Measurements from ENCODE around the gene ATG4C. TPM values are rescaled to one million over a fixed set of nuclear protein-coding genes. Genes with fewer than 3 reads are reported as not detected.
"Not testable (repeated sequence)": the region's sequence is repeated elsewhere in the genome, so short reads cannot be mapped to it uniquely, and the experiment has no call there.

ATG4C gene
- total RNA-seq, 1 donor, result 5.8 TPM

GRCh38 chr1:62746086-62746808, 37.7 kb upstream of the ATG4C start:
- TF ChIP-seq CTCF (IDR thresholded peaks at IDR 0.05; ENCODE audit: extremely low read depth, low read depth, low read length), result peak; percentile 64
- H3K4me2 ChIP-seq (ENCODE audit: insufficient read depth, low read length), result peak overlapping the region; percentile 88
- peak overlapping the region; percentile 30 for H3K27ac ChIP-seq (ENCODE audit: low read depth, low read length)
- H3K79me2 ChIP-seq (ENCODE audit: insufficient read depth, low read length), result no peaks in the 10 kb centered on the region
- peak; percentile 71 for DNase-seq (ENCODE audit: insufficient read length, low spot score, missing footprints)
- H2AFZ ChIP-seq (ENCODE audit: low read length), result peak overlapping the region; percentile 88
- peak overlapping the region; percentile 66 for H3K4me3 ChIP-seq (ENCODE audit: insufficient read depth, low read length)
- no peaks in the 10 kb centered on the region for H3K36me3 ChIP-seq (ENCODE audit: insufficient read depth, low read length)
- H3K4me1 ChIP-seq (ENCODE audit: insufficient read depth, low read length), result peaks cover 3% of the 10 kb centered on the region
- no peaks in the 10 kb centered on the region for H3K9me3 ChIP-seq (ENCODE audit: low read depth, low read length)
- no peaks in the 10 kb centered on the region for H3K27me3 ChIP-seq (ENCODE audit: insufficient read depth, low read length)
- no peaks in the 10 kb centered on the region for H4K20me1 ChIP-seq (ENCODE audit: insufficient read depth, low read length)

- no peaks in the 10 kb centered on the region for H3K9me3 ChIP-seq (ENCODE audit: low read depth, low read length)
- no peak for TF ChIP-seq CTCF (IDR thresholded peaks at IDR 0.05; ENCODE audit: extremely low read depth, low read depth, low read length)
- DNase-seq (ENCODE audit: insufficient read length, low spot score, missing footprints), result no peak
- no peak overlapping the region for H2AFZ ChIP-seq (ENCODE audit: low read length)
- no peaks in the 10 kb centered on the region for H3K27me3 ChIP-seq (ENCODE audit: insufficient read depth, low read length)
- H3K36me3 ChIP-seq (ENCODE audit: insufficient read depth, low read length), result no peaks in the 10 kb centered on the region
- no peaks in the 10 kb centered on the region for H3K79me2 ChIP-seq (ENCODE audit: insufficient read depth, low read length)
- H3K4me2 ChIP-seq (ENCODE audit: insufficient read depth, low read length), result peak overlapping the region; percentile 88
- H4K20me1 ChIP-seq (ENCODE audit: insufficient read depth, low read length), result no peaks in the 10 kb centered on the region
- H3K4me1 ChIP-seq (ENCODE audit: insufficient read depth, low read length), result peaks cover 3% of the 10 kb centered on the region
- no peak overlapping the region for H3K27ac ChIP-seq (ENCODE audit: low read depth, low read length)
- no peak overlapping the region for H3K4me3 ChIP-seq (ENCODE audit: insufficient read depth, low read length)
Measured at GRCh38 chr1:62746809-62747138, 37.2 kb upstream of the ATG4C start.

- DNase-seq (ENCODE audit: insufficient read length, low spot score, missing footprints), result peak; percentile 29
- Histone ChIP-seq H3K4me3 (ENCODE audit: insufficient read depth, low read length) (no peak overlapping the region), H3K9me3 (ENCODE audit: low read depth, low read length) (no peaks in the 10 kb centered on the region), H4K20me1 (ENCODE audit: insufficient read depth, low read length) (no peaks in the 10 kb centered on the region), H2AFZ (ENCODE audit: low read length) (no peak overlapping the region), H3K36me3 (ENCODE audit: insufficient read depth, low read length) (no peaks in the 10 kb centered on the region), H3K4me2 (ENCODE audit: insufficient read depth, low read length) (no peak overlapping the region), H3K4me1 (ENCODE audit: insufficient read depth, low read length) (no peaks in the 10 kb centered on the region), H3K27me3 (ENCODE audit: insufficient read depth, low read length) (no peaks in the 10 kb centered on the region), H3K79me2 (ENCODE audit: insufficient read depth, low read length) (no peaks in the 10 kb centered on the region), H3K27ac (ENCODE audit: low read depth, low read length) (no peak overlapping the region)
- no peak for TF ChIP-seq CTCF (IDR thresholded peaks at IDR 0.05; ENCODE audit: extremely low read depth, low read depth, low read length)
Measured at GRCh38 chr1:62753031-62753965, 30.6 kb upstream of the ATG4C start.

GRCh38 chr1:62754938-62755337, 29.0 kb upstream of the ATG4C start:
- not testable (repeated sequence) for H3K9me3 ChIP-seq (ENCODE audit: low read depth, low read length); H3K4me3 ChIP-seq (ENCODE audit: insufficient read depth, low read length); H3K4me1 ChIP-seq (ENCODE audit: insufficient read depth, low read length); H3K79me2 ChIP-seq (ENCODE audit: insufficient read depth, low read length); H3K27ac ChIP-seq (ENCODE audit: low read depth, low read length); H4K20me1 ChIP-seq (ENCODE audit: insufficient read depth, low read length); H3K4me2 ChIP-seq (ENCODE audit: insufficient read depth, low read length); H2AFZ ChIP-seq (ENCODE audit: low read length); DNase-seq (ENCODE audit: insufficient read length, low spot score, missing footprints); H3K27me3 ChIP-seq (ENCODE audit: insufficient read depth, low read length); H3K36me3 ChIP-seq (ENCODE audit: insufficient read depth, low read length)

GRCh38 chr1:62756255-62756884, 27.6 kb upstream of the ATG4C start:
- not testable (repeated sequence) for H2AFZ ChIP-seq (ENCODE audit: low read length); H3K79me2 ChIP-seq (ENCODE audit: insufficient read depth, low read length); H3K4me3 ChIP-seq (ENCODE audit: insufficient read depth, low read length); H3K27me3 ChIP-seq (ENCODE audit: insufficient read depth, low read length); H3K36me3 ChIP-seq (ENCODE audit: insufficient read depth, low read length); H3K27ac ChIP-seq (ENCODE audit: low read depth, low read length); H3K4me2 ChIP-seq (ENCODE audit: insufficient read depth, low read length); H4K20me1 ChIP-seq (ENCODE audit: insufficient read depth, low read length); H3K4me1 ChIP-seq (ENCODE audit: insufficient read depth, low read length); H3K9me3 ChIP-seq (ENCODE audit: low read depth, low read length); DNase-seq (ENCODE audit: insufficient read length, low spot score, missing footprints)

- not testable (repeated sequence) for H3K79me2 ChIP-seq (ENCODE audit: insufficient read depth, low read length); H3K4me3 ChIP-seq (ENCODE audit: insufficient read depth, low read length); H3K36me3 ChIP-seq (ENCODE audit: insufficient read depth, low read length); H3K27me3 ChIP-seq (ENCODE audit: insufficient read depth, low read length); H3K9me3 ChIP-seq (ENCODE audit: low read depth, low read length); DNase-seq (ENCODE audit: insufficient read length, low spot score, missing footprints); H3K4me1 ChIP-seq (ENCODE audit: insufficient read depth, low read length); H3K27ac ChIP-seq (ENCODE audit: low read depth, low read length); H3K4me2 ChIP-seq (ENCODE audit: insufficient read depth, low read length); H4K20me1 ChIP-seq (ENCODE audit: insufficient read depth, low read length); H2AFZ ChIP-seq (ENCODE audit: low read length)
Measured at GRCh38 chr1:62759232-62759875, 24.6 kb upstream of the ATG4C start.
